CD14-positive monocyte (primary cell): Measurements from ENCODE around the gene AASDH. TPM values are rescaled to one million over a fixed set of nuclear protein-coding genes. Genes with fewer than 3 reads are reported as not detected.

Experiments
- DNase-seq, 3 donors: peaks; one replicate each; pipeline ENCODE4 v3.0.0-alpha.2; 2011 to 2022
- H2AFZ ChIP-seq: 2 replicates; pipeline ENCODE4 v1.6.0; 2012; ENCODE audit warnings: mild to moderate bottlenecking, low read depth, low read length, inconsistent platforms; ENCODE audit not compliant: insufficient read depth, poor library complexity, severe bottlenecking
- H3K27ac ChIP-seq, 2 donors: 1 replicate in 1 of 2; 2 replicates in 1 of 2; pipeline ENCODE4 v1.5.1; 2012 to 2013; ENCODE audit warnings: low read length in 2 of 2, control low read depth in 1 of 2, inconsistent platforms in 1 of 2, low read depth in 1 of 2, mild to moderate bottlenecking in 1 of 2
- H3K27me3 ChIP-seq, 2 donors: one replicate each; pipeline versions ENCODE4 v1.6.0 to v1.6.1; 2011 to 2013; ENCODE audit warnings: low read length in 2 of 2; ENCODE audit not compliant: control insufficient read depth in 2 of 2, insufficient read depth in 2 of 2
- H3K36me3 ChIP-seq, 2 donors: replicated peaks in 1 of 2; 1 replicate in 1 of 2; 2 replicates in 1 of 2; pipeline versions ENCODE4 v1.5.1 to v1.6.1; 2012 to 2013; ENCODE audit warnings: low read length in 2 of 2, control low read depth in 1 of 2, inconsistent platforms in 1 of 2, mild to moderate bottlenecking in 1 of 2; ENCODE audit not compliant: insufficient read depth in 2 of 2, control insufficient read depth in 1 of 2
- H3K4me1 ChIP-seq, 2 donors: 1 replicate in 1 of 2; 2 replicates in 1 of 2; pipeline versions ENCODE4 v1.5.1 to v1.6.1; 2012 to 2013; ENCODE audit warnings: low read length in 2 of 2, control low read depth in 1 of 2, inconsistent platforms in 1 of 2, mild to moderate bottlenecking in 1 of 2, moderate library complexity in 1 of 2; ENCODE audit not compliant: insufficient read depth in 2 of 2, control insufficient read depth in 1 of 2
- H3K4me2 ChIP-seq: replicated peaks from 2 replicates; pipeline ENCODE3; 2012; ENCODE audit warnings: low read length, moderate library complexity, mild to moderate bottlenecking; ENCODE audit not compliant: poor library complexity, severe bottlenecking; ENCODE audit errors: extremely low read depth
- H3K4me3 ChIP-seq, 3 experiments: fragments of 200-600 bp in 1 of 3; sonication (generic) in 1 of 3; replicated peaks in 1 of 3; 1 replicate in 2 of 3; 2 replicates in 1 of 3; pipeline ENCODE4 v1.5.1; 2011 to 2013; ENCODE audit warnings: low read length in 3 of 3, mild to moderate bottlenecking in 3 of 3, control low read depth in 2 of 3, low read depth in 2 of 3, inconsistent platforms in 1 of 3, moderate library complexity in 1 of 3
- H3K79me2 ChIP-seq: 2 replicates; pipeline ENCODE4 v1.6.0; 2012; ENCODE audit warnings: mild to moderate bottlenecking, control low read depth, inconsistent platforms, low read length, moderate library complexity; ENCODE audit not compliant: insufficient read depth
- H3K9ac ChIP-seq: 2 replicates; pipeline ENCODE4 v1.6.0; 2017; ENCODE audit warnings: low read length, mild to moderate bottlenecking; ENCODE audit not compliant: insufficient read depth, poor library complexity, severe bottlenecking
- H3K9me3 ChIP-seq, 2 donors: replicated peaks in 1 of 2; 1 replicate in 1 of 2; 2 replicates in 1 of 2; pipeline versions ENCODE4 v1.5.1 to v1.6.1; 2012 to 2013; ENCODE audit warnings: low read length in 2 of 2, control low read depth in 1 of 2; ENCODE audit not compliant: control insufficient read depth in 1 of 2, insufficient read depth in 1 of 2
- H4K20me1 ChIP-seq: 2 replicates; pipeline ENCODE4 v1.6.0; 2012; ENCODE audit warnings: mild to moderate bottlenecking, low read length, control low read depth, moderate library complexity; ENCODE audit not compliant: insufficient read depth
- H3K27ac Mint-ChIP-seq, 7 donors: one replicate each; pipeline ENCODE4 v1.8.0; 2020; ENCODE audit warnings: mild to moderate bottlenecking in 7 of 7, mixed read lengths in 7 of 7, moderate library complexity in 6 of 7, inconsistent platforms in 2 of 7
- H3K27me3 Mint-ChIP-seq, 3 donors: one replicate each; pipeline ENCODE4 v1.8.0; 2021 to 2022; ENCODE audit warnings: low read depth in 3 of 3, mild to moderate bottlenecking in 3 of 3, mixed read lengths in 3 of 3, moderate library complexity in 3 of 3, inconsistent platforms in 1 of 3
- H3K36me3 Mint-ChIP-seq, 2 donors: one replicate each; pipeline ENCODE4 v1.8.0; 2020; ENCODE audit warnings: mixed read lengths in 2 of 2, inconsistent platforms in 1 of 2, mild to moderate bottlenecking in 1 of 2
- H3K4me1 Mint-ChIP-seq: one replicate; pipeline ENCODE4 v1.8.0; 2020; ENCODE audit warnings: mild to moderate bottlenecking, mixed read lengths
- H3K4me3 Mint-ChIP-seq, 2 donors: one replicate each; pipeline ENCODE4 v1.8.0; 2020; ENCODE audit warnings: mild to moderate bottlenecking in 2 of 2, mixed read lengths in 2 of 2, moderate library complexity in 1 of 2
- H3K9me3 Mint-ChIP-seq, 7 donors: one replicate each; pipeline ENCODE4 v1.8.0; 2020 to 2022; ENCODE audit warnings: mixed read lengths in 7 of 7, mild to moderate bottlenecking in 6 of 7, moderate library complexity in 6 of 7, inconsistent platforms in 2 of 7
- CTCF ChIP-seq: fragments of 200-600 bp; IDR thresholded peaks from one replicate; pipeline ENCODE4 v1.8.0; 2022; ENCODE audit warnings: antibody characterized with exemption, mild to moderate bottlenecking
- WGBS: methylation state at CpG from one replicate; pipeline ENCODE4 v1.1.5; 2013; ENCODE audit warnings: missing lambda C conversion rate; ENCODE audit not compliant: insufficient coverage; 5-methylcytosine and 5-hydroxymethylcytosine counted together
- intact Hi-C, 2 donors: fragments of 100-400 bp; cut with micrococcal nuclease; formaldehyde crosslinking; loops; one replicate each; pipeline versions ENCODE4 v1.15.0 to v1.15.1; 2023
- polyA plus RNA-seq, 3 donors: library from polyadenylated mRNA; depleted of rRNA in 1 of 3; unstranded in 2 of 3; stranded (reverse) in 1 of 3; fragments of 300-500 nt in 2 of 3; fragments of >200 nt in 1 of 3; fragmentation: Illumina TruSeq in 2 of 3; gene quantifications; 1 replicate in 2 of 3; 2 replicates in 1 of 3; pipeline ENCODE4 v1.2.3, GENCODE V29; 2012 to 2021

AASDH gene
- polyA plus RNA-seq, 3 donors: 5.9 to 6.9 (median 6.2) TPM

DNA sequence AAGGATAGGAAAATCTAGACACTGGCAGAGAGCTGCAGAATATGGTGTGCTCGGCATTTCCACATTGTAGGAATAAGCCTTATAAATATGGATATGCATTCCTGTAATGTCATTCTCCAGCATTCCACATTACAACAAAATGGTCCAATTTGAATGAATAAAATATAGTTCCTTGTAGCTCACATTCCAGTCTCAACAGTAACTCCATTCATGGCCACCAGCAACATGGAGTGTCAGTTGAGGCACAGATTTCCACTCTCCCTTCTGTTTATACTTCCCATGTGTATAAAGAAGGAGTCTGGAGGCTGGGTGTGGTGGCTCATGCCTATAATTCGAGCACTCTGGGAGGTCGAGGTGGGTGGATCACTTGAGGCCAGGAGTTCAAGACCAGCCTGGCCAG lies 84.5 kb downstream of the AASDH start:
- no peaks in the 10 kb centered on the region for H3K4me1 ChIP-seq
- no peak overlapping the region for H3K4me3 ChIP-seq
- H3K27me3 ChIP-seq: no peaks in the 10 kb centered on the region
- H3K9ac ChIP-seq: no peak overlapping the region
- 100% methylated on average over 1 of the region's 3 CpGs for WGBS
- Mint-ChIP-seq H3K4me3 (no peak overlapping the region), H3K36me3 (no peaks in the 10 kb centered on the region), H3K27ac (no peak overlapping the region), H3K27me3 (peaks cover 0 to 3% (median 2%) of the 10 kb centered on the region in 3 donors), H3K9me3 (no peaks in the 10 kb centered on the region), H3K4me1 (peaks cover 9% of the 10 kb centered on the region)
- no peak for DNase-seq
- intact Hi-C loops: no loop called here
- H3K4me2 ChIP-seq: no peak overlapping the region
- no peaks in the 10 kb centered on the region for H3K9me3 ChIP-seq
- no peaks in the 10 kb centered on the region for H3K79me2 ChIP-seq
- TF ChIP-seq CTCF: no peak
- no peak overlapping the region for H2AFZ ChIP-seq
- H3K36me3 ChIP-seq: no peaks in the 10 kb centered on the region
- no peaks in the 10 kb centered on the region for H4K20me1 ChIP-seq
- H3K27ac ChIP-seq: no peak overlapping the region

- Histone ChIP-seq H4K20me1 (no peaks in the 10 kb centered on the region), H3K4me3 (no peak overlapping the region), H3K4me2 (no peak overlapping the region), H3K27ac (no peak overlapping the region), H2AFZ (no peak overlapping the region), H3K36me3 (no peaks in the 10 kb centered on the region), H3K9ac (no peak overlapping the region), H3K79me2 (no peaks in the 10 kb centered on the region), H3K4me1 (no peaks in the 10 kb centered on the region), H3K9me3 (no peaks in the 10 kb centered on the region), H3K27me3 (no peaks in the 10 kb centered on the region)
- WGBS: 100% methylated on average over 3 of the region's 8 CpGs
- no peak for TF ChIP-seq CTCF
- Mint-ChIP-seq H3K4me3 (no peak overlapping the region), H3K27me3 (peaks cover 0 to 3% (median 2%) of the 10 kb centered on the region in 3 donors), H3K4me1 (peaks cover 9% of the 10 kb centered on the region), H3K27ac (no peak overlapping the region), H3K9me3 (no peaks in the 10 kb centered on the region), H3K36me3 (no peaks in the 10 kb centered on the region)
- intact Hi-C loops: no loop called here
- no peak for DNase-seq
These were observed 85.2 kb downstream of the AASDH start for GRCh38 chr4:56301997-56302496.
